ENCODE results near the gene DEFB131A.
"Not testable (repeated sequence)": the region's sequence is repeated elsewhere in the genome, so short reads cannot be mapped to it uniquely, and the experiment has no call there.

DNA sequence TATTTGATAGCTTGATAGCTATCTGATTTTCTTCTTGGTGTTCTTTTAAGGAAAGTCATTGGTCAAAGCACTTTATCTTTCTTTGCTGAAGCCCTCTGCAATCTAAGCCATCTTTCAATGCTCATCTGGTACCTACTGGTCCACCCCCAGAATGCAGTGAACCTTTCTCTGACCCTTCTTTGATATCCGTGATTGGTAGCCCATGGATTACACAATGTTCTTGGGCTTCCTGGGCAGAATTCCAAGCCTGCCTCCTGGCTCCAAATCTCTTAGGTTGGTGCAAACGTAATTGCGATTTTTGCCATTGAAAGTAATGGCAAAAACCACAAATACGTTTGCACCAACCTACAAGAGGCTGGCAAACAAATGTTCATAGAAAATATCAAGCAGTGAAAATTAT lies 1.9 kb upstream of the DEFB131A start:
- TF ChIP-seq, protein P1, sequence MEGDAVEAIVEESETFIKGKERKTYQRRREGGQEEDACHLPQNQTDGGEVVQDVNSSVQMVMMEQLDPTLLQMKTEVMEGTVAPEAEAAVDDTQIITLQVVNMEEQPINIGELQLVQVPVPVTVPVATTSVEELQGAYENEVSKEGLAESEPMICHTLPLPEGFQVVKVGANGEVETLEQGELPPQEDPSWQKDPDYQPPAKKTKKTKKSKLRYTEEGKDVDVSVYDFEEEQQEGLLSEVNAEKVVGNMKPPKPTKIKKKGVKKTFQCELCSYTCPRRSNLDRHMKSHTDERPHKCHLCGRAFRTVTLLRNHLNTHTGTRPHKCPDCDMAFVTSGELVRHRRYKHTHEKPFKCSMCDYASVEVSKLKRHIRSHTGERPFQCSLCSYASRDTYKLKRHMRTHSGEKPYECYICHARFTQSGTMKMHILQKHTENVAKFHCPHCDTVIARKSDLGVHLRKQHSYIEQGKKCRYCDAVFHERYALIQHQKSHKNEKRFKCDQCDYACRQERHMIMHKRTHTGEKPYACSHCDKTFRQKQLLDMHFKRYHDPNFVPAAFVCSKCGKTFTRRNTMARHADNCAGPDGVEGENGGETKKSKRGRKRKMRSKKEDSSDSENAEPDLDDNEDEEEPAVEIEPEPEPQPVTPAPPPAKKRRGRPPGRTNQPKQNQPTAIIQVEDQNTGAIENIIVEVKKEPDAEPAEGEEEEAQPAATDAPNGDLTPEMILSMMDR (IDR thresholded peaks at IDR 0.05), result not testable (repeated sequence)
- TF ChIP-seq POLR2A (IDR thresholded peaks at IDR 0.05), result not testable (repeated sequence)

All from suprapubic skin (tissue), 3 donors.